HG02852 (cell line): ENCODE data around the gene ELF1.
"Not testable (repeated sequence)": the region's sequence is repeated elsewhere in the genome, so short reads cannot be mapped to it uniquely, and the experiment has no call there.

Experiments used
- ATAC-seq: cut with Tn5 transposase; IDR thresholded peaks from one replicate; pipeline ENCODE4 v1.9.1; 2021; ENCODE audit warnings: mild to moderate bottlenecking, moderate library complexity; ENCODE audit not compliant: unreplicated experiment

Gene ELF1

GRCh38 chr13:40901032-40901431 lies 118.1 kb downstream of the ELF1 start:
- not testable (repeated sequence) for ATAC-seq

GRCh38 chr13:40900568-40900967 lies 118.5 kb downstream of the ELF1 start:
- not testable (repeated sequence) for ATAC-seq

DNA sequence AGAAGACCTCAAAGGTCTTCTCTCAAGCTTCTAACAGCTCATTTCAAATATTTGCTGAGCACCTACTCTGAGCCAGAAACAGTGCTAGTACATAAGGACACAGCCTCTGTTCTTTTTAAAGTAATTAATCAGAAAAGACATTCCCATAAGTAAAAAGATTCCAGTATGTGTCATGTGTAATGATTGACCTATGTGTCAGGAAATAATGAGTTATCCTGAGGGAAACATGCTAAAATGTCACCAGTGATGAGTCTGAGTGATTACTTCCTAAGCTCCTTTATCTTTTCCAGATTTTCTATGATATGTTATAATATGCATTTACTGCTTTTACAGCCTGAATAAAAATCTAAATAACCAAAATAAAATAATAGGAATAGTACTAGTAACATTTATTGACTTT lies 122.1 kb downstream of the ELF1 start:
- ATAC-seq, result no peak

DNA sequence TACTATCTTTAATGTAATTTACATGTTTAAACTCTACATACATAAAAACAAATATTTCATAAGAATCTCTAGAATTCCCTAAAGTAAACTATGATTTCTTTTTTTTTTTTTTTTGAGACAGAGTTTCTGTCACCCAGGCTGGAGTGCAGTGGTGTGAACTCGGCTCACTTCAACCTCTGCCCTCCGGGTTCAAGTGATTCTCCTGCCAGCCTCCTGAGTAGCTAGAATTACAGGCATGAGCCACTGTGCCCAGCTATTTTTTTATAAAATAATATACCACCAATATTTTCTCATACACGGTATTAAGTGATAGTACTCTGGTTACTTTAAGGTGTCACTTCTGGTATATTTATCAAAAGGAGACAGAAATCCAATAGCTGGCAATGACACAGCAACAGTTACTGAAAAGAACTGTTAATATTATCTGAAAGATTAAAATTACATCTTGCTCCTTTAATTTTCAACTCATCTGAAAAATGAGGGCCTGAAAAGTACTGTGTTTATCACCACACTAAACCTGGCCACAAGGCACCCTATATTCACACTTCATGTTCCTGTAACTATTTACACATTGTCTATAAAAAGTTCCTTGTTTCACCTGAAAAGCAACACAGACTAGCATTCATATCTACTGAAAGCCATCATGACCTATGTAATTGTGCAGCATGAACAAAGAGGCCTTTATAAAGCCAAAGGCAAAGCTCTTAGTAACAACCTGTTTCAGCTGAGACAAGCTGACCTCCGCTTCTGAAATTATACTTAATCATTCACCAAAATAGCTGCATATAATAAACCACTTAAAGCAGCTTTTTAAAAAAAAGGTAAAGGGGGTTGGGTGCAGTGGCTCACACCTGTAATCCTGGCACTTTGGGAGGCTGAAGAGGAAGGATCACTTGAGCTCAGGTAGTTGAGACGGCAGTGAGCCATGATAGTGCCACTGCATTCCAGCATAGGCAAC lies 123.6 kb downstream of the ELF1 start:
- ATAC-seq, result no peak

- ATAC-seq, result not testable (repeated sequence)
Measured at GRCh38 chr13:40893573-40893972, 125.5 kb downstream of the ELF1 start.

DNA sequence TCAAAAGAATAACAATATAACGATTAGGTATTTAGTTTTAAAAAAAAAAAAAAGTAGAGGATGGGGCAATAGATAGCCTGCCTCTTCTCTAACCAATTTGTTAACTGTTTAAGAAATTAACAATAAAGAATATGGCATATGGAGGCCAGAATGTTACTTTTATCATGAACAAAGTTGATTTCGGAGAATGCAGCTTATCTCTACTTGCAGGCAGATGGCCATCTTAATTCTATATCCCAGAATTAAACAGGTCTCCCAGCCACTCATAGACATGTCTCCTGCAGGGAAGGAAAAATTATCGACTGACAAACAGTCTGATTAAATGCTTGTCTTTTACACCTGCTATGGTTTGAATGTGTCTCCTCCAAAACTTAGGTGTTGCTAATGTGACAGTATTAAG lies 133.1 kb downstream of the ELF1 start:
- no peak for ATAC-seq

DNA sequence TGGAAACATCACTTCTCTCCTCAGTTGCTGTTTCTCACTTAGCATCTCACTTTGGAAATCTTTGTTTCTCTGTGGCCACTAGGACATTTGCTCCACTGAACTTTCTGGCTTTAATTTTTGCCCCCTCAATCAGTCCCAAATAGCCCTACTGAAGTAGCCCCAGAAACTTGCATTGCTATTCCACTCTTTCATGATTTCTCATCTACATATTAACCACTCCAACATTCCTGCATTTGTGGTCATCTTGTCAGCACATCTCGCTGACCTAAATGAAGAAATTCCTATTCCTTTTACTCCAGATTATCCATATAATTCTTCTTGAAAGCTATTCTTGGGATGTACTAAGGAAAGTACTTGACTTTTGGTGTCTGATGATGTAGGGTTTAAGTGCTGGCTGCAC lies 134.9 kb downstream of the ELF1 start:
- not testable (repeated sequence) for ATAC-seq
